Thymus (tissue), 11 donors: Measurements from ENCODE around the gene RNF114. TPM values are rescaled to one million over a fixed set of nuclear protein-coding genes. Genes with fewer than 3 reads are reported as not detected.

Source experiments
- DNase-seq, 9 donors: peaks; one replicate each; pipeline ENCODE4 v3.0.0-alpha.2; 2013; ENCODE audit warnings: low spot score in 9 of 9, low read depth in 6 of 9, missing footprints in 1 of 9
- H3K27ac ChIP-seq, 2 donors: one replicate each; pipeline ENCODE4 v1.5.1; 2013; ENCODE audit warnings: control low read depth in 1 of 2, low read depth in 1 of 2, low read length in 1 of 2, mild to moderate bottlenecking in 1 of 2, moderate library complexity in 1 of 2
- H3K27me3 ChIP-seq, 2 donors: one replicate each; pipeline ENCODE4 v1.5.1; 2013; ENCODE audit warnings: low read length in 1 of 2; ENCODE audit not compliant: control insufficient read depth in 2 of 2, insufficient read depth in 1 of 2
- H3K36me3 ChIP-seq, 2 donors: one replicate each; pipeline ENCODE4 v1.5.1; 2013; ENCODE audit warnings: low read length in 1 of 2, mild to moderate bottlenecking in 1 of 2, moderate library complexity in 1 of 2; ENCODE audit not compliant: control insufficient read depth in 2 of 2, insufficient read depth in 2 of 2
- H3K4me1 ChIP-seq, 2 donors: one replicate each; pipeline ENCODE4 v1.5.1; 2013; ENCODE audit warnings: low read length in 2 of 2; ENCODE audit not compliant: control insufficient read depth in 2 of 2, insufficient read depth in 2 of 2
- H3K4me3 ChIP-seq, 2 donors: one replicate each; pipeline ENCODE4 v1.5.1; 2013; ENCODE audit warnings: low read length in 2 of 2, control low read depth in 1 of 2, mild to moderate bottlenecking in 1 of 2
- H3K9me3 ChIP-seq, 2 donors: one replicate each; pipeline ENCODE4 v1.5.1; 2013; ENCODE audit warnings: low read length in 1 of 2, mild to moderate bottlenecking in 1 of 2; ENCODE audit not compliant: control insufficient read depth in 2 of 2, insufficient read depth in 1 of 2
- WGBS: extraction: QIAGEN DNeasy Blood & Tissue Kit; methylation state at CpG from one replicate; pipeline ENCODE4 v1.1.7; 2013; 5-methylcytosine and 5-hydroxymethylcytosine counted together
- polyA plus RNA-seq: library from polyadenylated mRNA; stranded (reverse); fragments of 200-250 nt; gene quantifications from one replicate; pipeline ENCODE4 v1.2.3, GENCODE V29; 2013
- total RNA-seq: library from RNA; stranded (reverse); fragments of 120-200 nt; gene quantifications from one replicate; pipeline ENCODE4 v1.2.4, GENCODE V29; 2013
- donor health status: healthy.

RNF114 gene
- total and polyA plus RNA-seq, 2 donors, result 40.8 to 60.8 TPM

DNA sequence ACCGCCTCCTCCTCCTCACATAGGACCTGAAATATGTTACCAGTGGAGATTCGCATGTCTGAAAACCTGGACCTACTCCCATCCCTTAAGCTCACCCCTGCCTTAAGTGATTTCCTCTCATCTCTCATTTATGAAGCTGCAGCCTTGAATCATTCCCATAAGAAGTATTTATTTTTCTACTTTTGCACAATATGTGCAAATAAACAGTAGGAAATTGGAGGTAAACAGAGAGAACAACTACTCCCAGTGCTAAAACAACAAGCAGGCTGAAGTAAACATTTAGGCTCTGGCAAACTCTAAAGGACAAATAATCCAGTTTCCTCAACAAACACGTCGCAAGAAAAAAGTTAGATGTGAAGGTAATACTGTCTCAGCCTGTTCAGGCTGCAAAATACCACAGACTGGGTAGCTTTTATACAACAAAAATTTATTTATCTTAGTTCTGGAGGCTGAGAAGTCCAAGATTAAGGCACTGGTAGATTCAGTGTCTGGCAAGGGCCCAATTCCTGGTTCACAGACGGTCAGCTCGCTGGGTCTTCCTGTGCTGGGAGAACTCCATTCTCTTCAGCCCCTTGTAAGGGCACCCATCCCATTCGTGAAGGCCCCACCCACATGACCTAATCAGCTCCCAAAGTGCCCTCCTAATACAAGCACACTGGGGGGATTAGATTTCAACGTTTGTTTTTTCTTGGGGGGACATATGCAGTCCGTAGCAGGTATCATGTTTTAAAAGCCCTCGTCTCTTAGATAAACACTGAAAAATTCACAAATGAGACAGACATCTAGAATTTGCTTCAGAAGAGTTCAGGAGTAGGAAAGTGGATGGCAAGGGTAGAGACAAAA is 36.4 kb upstream of the RNF114 start:
- Histone ChIP-seq H3K4me1 (no peaks in the 10 kb centered on the region), H3K9me3 (no peaks in the 10 kb centered on the region), H3K27me3 (no peaks in the 10 kb centered on the region), H3K36me3 (peaks cover 9 to 12% of the 10 kb centered on the region in 2 donors), H3K27ac (no peak overlapping the region), H3K4me3 (no peak overlapping the region)
- 93% methylated on average over 10 of the region's 10 CpGs for WGBS
- DNase-seq, result no peak

DNA sequence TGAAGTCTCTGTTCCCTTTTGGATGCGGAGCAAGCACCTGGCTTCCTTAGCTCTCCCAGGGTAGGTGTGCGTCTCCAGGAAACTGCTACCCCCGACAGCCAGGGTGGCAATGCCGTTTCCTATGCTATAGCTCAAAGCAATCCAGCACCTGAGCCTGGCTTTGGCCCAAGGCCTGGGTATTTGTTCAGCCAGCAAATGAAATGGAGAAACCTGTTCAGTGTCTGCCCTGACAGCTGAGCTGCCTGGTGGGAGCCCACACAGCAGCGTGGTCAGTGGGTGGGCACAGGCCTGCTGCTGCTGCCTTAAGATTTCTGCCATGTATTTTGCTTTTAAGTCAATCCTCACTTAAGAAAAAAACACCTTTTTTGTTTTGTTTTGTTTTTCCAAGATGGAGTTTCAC is 34.6 kb upstream of the RNF114 start:
- H3K9me3 ChIP-seq, result no peaks in the 10 kb centered on the region
- H3K4me1 ChIP-seq, result no peaks in the 10 kb centered on the region
- peaks cover 27 to 29% of the 10 kb centered on the region in 2 donors for H3K36me3 ChIP-seq
- no peak overlapping the region for H3K4me3 ChIP-seq
- 96% methylated on average over 5 of the region's 5 CpGs for WGBS
- H3K27ac ChIP-seq, result no peak overlapping the region
- H3K27me3 ChIP-seq, result no peaks in the 10 kb centered on the region
- no peak for DNase-seq

GRCh38 chr20:49904440-49905214 is 31.6 kb upstream of the RNF114 start:
- H3K9me3 ChIP-seq, result no peaks in the 10 kb centered on the region
- H3K4me1 ChIP-seq, result no peaks in the 10 kb centered on the region
- H3K27me3 ChIP-seq, result no peaks in the 10 kb centered on the region
- no peak for DNase-seq
- WGBS, result 97% methylated on average over 17 of the region's 17 CpGs
- H3K4me3 ChIP-seq, result no peak overlapping the region
- no peak overlapping the region for H3K27ac ChIP-seq
- H3K36me3 ChIP-seq, result peaks cover 43 to 56% of the 10 kb centered on the region in 2 donors

DNA sequence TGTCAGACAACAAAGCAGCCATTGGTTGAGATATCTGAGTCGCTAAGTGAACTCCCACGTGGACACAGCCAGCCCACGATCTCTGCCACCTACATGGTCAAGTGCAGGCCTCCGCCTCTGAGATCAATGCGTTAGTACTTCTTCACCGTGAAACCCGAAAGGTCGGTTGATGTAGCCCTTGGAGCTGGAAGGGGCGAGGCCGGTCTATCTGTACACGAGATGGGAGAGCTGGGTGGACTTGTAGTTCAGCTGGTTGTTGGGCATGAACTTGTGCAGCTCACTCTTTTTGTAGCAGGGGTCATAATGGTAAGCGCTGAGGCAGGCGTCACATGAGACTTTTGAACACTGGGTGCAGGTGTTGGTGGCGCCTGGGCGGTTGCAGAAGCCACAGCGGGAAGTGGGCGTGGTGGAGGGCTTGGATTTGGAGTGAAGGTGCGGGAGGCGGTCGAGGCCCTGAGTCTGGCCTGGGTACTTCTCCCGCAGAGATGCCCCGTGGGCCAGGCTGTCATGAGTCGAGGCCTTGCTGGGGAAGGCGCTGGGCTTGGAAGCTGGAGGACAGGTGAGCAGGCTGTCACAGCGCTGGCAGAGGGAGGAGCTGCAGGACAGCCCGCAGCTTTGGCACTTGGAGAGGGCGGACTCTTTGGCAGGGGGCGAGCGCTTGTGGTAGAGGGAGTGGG is 30.6 kb upstream of the RNF114 start:
- DNase-seq, result no peak
- Histone ChIP-seq H3K4me3 (no peak overlapping the region), H3K36me3 (peaks cover 43 to 64% of the 10 kb centered on the region in 2 donors), H3K9me3 (no peaks in the 10 kb centered on the region), H3K27me3 (no peaks in the 10 kb centered on the region), H3K4me1 (no peaks in the 10 kb centered on the region), H3K27ac (no peak overlapping the region)
- 98% methylated on average over 29 of the region's 29 CpGs for WGBS

DNA sequence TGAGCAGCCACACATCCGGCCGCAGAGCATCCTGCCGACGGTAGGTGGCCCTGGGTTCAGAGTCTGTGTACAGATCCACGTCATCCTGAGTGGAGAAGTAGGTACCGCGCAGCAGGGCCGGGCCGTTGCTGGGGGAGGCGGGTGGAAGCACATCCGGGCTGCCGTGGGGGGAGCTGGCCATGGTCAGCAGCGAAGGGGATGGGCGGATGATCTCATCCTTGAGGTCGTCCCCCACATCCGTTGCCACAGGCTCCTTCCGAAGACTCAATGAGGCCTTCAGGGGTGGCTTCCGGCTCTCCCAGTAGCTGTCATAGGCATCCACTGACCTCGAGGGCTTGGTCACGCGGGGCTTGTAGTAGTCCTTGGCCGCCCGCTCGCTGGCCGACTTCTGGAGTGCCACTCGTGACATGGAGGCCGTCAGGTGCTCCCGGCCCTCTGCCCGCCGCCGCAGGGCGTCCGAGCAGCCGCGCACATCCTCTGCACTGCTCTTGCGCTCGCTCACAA is 30.0 kb upstream of the RNF114 start:
- DNase-seq, result no peak
- 98% methylated on average over 37 of the region's 37 CpGs for WGBS
- no peak overlapping the region for H3K27ac ChIP-seq
- H3K27me3 ChIP-seq, result no peaks in the 10 kb centered on the region
- H3K4me1 ChIP-seq, result no peaks in the 10 kb centered on the region
- peaks cover 46 to 65% of the 10 kb centered on the region in 2 donors for H3K36me3 ChIP-seq
- no peak overlapping the region for H3K4me3 ChIP-seq
- H3K9me3 ChIP-seq, result no peaks in the 10 kb centered on the region

DNA sequence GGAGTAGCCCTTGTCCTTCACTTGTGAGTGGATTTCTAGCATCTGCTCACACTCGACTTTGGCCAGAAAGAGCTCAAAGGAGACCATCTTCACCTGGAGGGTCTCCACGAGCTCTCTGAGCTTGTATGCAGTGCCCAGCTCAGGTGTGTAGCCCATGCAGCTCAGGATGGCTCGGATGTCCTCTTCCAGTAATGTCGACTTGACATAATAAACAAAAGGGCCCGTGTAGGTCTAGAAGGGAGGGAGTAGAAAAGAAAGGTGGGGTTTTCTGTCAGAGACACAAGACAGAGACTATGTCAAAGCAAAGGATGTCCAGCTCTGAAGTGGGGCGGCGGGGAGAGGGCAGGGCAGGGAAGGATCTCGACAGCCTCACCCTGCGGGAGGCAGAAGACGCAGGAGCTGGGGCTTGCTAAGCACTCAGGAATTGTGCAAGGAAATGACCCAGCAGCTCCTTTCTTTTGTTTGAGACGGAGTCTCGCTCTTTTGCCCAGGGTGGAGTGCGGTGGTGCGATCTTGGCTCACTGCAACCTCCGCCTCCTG is 29.5 kb upstream of the RNF114 start:
- no peaks in the 10 kb centered on the region for H3K27me3 ChIP-seq
- H3K4me1 ChIP-seq, result no peaks in the 10 kb centered on the region
- no peak overlapping the region for H3K4me3 ChIP-seq
- whole genome bisulfite sequencing, result 97% methylated on average over 15 of the region's 15 CpGs
- DNase-seq, result no peak
- H3K9me3 ChIP-seq, result no peaks in the 10 kb centered on the region
- H3K27ac ChIP-seq, result no peak overlapping the region
- H3K36me3 ChIP-seq, result peaks cover 46 to 65% of the 10 kb centered on the region in 2 donors

DNA sequence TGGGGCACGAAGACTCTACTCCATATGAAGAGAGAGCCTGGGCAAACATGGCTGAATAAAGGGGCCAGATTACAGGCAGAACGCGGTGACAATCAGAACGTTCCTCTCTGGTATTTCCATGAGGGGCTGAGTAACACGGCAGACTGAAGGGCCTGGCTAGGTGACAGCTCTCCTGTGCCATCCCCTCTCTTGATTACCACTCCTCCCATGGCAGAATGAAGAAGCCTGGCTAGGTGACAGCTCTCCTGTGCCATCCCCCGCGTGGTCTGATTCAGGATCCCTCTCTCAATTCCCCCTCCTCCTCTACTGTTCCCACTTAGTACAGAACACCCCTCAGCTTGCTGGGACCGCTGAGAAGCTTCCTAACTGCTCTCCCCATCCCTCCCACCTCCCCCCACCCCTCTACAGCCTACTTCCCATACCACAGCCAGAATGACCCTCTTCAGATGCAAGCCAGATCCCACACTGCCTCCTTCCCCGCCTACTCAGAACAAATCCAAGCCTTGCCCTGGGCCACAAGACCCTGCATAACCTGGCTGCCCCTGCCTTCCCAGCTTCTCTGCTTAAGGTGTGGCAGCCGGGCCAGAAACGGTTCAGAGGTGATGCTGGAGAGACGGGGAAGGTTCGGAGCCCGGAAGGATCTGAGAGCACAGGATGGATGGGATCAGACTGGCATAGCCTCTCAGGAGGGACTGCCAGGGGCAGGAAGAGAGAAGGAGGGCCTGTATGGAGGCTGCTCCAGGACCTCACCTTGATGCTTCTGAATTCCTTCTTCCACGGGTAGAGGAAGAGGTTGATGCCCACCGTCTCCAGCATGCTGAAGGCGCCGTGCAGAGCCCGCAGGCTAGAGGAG is 28.6 kb upstream of the RNF114 start:
- H3K9me3 ChIP-seq, result no peaks in the 10 kb centered on the region
- WGBS, result 96% methylated on average over 19 of the region's 19 CpGs
- peaks cover 46 to 65% of the 10 kb centered on the region in 2 donors for H3K36me3 ChIP-seq
- no peaks in the 10 kb centered on the region for H3K27me3 ChIP-seq
- H3K4me3 ChIP-seq, result no peak overlapping the region
- H3K4me1 ChIP-seq, result no peaks in the 10 kb centered on the region
- no peak for DNase-seq
- H3K27ac ChIP-seq, result no peak overlapping the region

DNA sequence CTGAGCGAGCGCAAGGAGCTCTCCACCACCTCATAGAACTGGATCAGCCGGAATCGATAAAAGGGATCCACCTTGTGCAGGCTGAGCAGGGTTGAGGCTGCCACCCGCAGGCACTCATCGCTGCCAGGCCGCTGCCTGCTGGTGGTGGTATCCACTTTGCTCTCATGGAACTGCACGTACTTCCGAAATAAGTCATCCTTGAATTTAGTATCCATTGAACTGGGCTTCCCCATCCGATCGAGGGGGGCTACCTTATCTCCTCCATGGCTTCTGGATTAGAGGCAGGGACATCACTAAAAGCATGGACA is 28.0 kb upstream of the RNF114 start:
- H3K9me3 ChIP-seq, result no peaks in the 10 kb centered on the region
- H3K27ac ChIP-seq, result no peak overlapping the region
- peaks cover 46 to 65% of the 10 kb centered on the region in 2 donors for H3K36me3 ChIP-seq
- H3K4me3 ChIP-seq, result no peak overlapping the region
- H3K27me3 ChIP-seq, result no peaks in the 10 kb centered on the region
- no peaks in the 10 kb centered on the region for H3K4me1 ChIP-seq
- WGBS, result 98% methylated on average over 11 of the region's 11 CpGs
- DNase-seq, result no peak
